HG03108 (cell line): ENCODE data around the gene ZMYND15.

ENCODE experiments used
- ATAC-seq: cut with Tn5 transposase; IDR thresholded peaks from one replicate; pipeline ENCODE4 v1.9.1; 2021; ENCODE audit warnings: moderate library complexity; ENCODE audit not compliant: unreplicated experiment

Gene ZMYND15

GRCh38 chr17:4785311-4786105 is 45.9 kb downstream of the ZMYND15 start:
- ATAC-seq, result no peak

GRCh38 chr17:4786106-4786511 is 46.5 kb downstream of the ZMYND15 start, which contains the start of gene VMO1:
Gene VMO1 (minus strand): TSS chr17:4786364. CDS start chr17:4786352, 12 bp downstream.
- no peak for ATAC-seq

- no peak for ATAC-seq
These were observed 46.9 kb downstream of the ZMYND15 start for GRCh38 chr17:4786516-4786915.

GRCh38 chr17:4788159-4788806 is 48.6 kb downstream of the ZMYND15 start:
- ATAC-seq, result no peak

GRCh38 chr17:4788807-4789700 is 49.4 kb downstream of the ZMYND15 start, which contains the start of gene GLTPD2:
Gene GLTPD2 (plus strand): TSS chr17:4788964. CDS start chr17:4789012, 48 bp downstream.
- peak; percentile 6 for ATAC-seq

GRCh38 chr17:4789701-4789950 is 50.0 kb downstream of the ZMYND15 start:
- no peak for ATAC-seq

- peak; percentile 83 for ATAC-seq
These were observed 50.5 kb downstream of the ZMYND15 start for GRCh38 chr17:4789951-4790704.

GRCh38 chr17:4790705-4791088 is 51.1 kb downstream of the ZMYND15 start:
- no peak for ATAC-seq

- no peak for ATAC-seq
These were observed 55.5 kb downstream of the ZMYND15 start for GRCh38 chr17:4795168-4795567.
